ENCODE measurements around the gene CDK19.

Gene CDK19

DNA sequence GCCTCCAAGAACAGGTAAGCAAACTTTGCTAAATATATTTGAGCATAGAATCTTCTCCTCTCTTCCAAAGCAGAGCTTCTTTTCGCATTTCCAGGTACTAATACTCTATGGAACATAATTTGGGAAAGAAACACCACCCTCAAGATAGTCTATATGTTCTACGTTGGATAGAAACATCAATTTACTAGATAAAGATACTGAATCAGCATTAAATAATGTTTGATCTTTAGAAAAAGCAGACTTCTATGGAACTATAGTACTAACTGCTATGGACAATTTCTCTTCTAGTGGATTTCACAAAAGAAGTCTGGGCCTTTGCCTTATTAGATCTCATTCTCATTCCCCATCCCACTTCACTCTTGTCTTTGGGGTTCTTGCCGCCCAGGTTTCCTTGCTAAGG is 103.0 kb downstream of the CDK19 start:
- no peak overlapping the region for H3K4me3 ChIP-seq (ENCODE audit: low read depth, low read length)
- no peak for DNase-seq (ENCODE audit: low read depth)
- TF ChIP-seq MYC (IDR thresholded peaks at IDR 0.05; ENCODE audit: low read depth, low read length) (no peak), POLR2A (IDR thresholded peaks at IDR 0.05; ENCODE audit: extremely low read depth, insufficient read length) (no peak)
- TF ChIP-seq, protein P1, sequence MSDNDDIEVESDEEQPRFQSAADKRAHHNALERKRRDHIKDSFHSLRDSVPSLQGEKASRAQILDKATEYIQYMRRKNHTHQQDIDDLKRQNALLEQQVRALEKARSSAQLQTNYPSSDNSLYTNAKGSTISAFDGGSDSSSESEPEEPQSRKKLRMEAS (IDR thresholded peaks at IDR 0.05; ENCODE audit: low read depth, low read length), result no peak
- TF ChIP-seq, protein P2, sequence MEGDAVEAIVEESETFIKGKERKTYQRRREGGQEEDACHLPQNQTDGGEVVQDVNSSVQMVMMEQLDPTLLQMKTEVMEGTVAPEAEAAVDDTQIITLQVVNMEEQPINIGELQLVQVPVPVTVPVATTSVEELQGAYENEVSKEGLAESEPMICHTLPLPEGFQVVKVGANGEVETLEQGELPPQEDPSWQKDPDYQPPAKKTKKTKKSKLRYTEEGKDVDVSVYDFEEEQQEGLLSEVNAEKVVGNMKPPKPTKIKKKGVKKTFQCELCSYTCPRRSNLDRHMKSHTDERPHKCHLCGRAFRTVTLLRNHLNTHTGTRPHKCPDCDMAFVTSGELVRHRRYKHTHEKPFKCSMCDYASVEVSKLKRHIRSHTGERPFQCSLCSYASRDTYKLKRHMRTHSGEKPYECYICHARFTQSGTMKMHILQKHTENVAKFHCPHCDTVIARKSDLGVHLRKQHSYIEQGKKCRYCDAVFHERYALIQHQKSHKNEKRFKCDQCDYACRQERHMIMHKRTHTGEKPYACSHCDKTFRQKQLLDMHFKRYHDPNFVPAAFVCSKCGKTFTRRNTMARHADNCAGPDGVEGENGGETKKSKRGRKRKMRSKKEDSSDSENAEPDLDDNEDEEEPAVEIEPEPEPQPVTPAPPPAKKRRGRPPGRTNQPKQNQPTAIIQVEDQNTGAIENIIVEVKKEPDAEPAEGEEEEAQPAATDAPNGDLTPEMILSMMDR (IDR thresholded peaks at IDR 0.05; ENCODE audit: low read depth, low read length), result no peak

DNA sequence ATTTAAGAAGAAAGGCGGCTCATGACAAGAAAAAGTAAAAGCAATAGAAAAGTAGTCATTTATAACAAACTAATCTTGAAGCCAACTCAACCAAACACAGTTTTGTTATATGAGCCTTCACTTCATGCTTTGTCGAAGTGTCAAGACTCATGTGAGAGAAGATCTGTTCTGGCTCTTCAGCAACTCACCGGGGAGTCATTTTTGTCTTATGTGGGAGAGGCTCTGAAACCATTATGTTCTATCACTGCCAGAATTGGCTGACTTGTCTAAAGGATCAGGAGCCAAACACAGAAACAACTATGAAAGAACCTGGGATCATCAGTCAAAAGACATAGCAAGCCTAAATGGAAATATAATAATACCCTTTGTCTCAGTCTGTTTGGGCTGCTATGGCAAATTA is 105.2 kb downstream of the CDK19 start:
- TF ChIP-seq, protein P1 (IDR thresholded peaks at IDR 0.05; ENCODE audit: low read depth, low read length), result no peak
- TF ChIP-seq, protein P2 (IDR thresholded peaks at IDR 0.05; ENCODE audit: low read depth, low read length), result no peak
- TF ChIP-seq POLR2A (IDR thresholded peaks at IDR 0.05; ENCODE audit: extremely low read depth, insufficient read length) (no peak), MYC (IDR thresholded peaks at IDR 0.05; ENCODE audit: low read depth, low read length) (no peak)
- no peak overlapping the region for H3K4me3 ChIP-seq (ENCODE audit: low read depth, low read length)
- DNase-seq (ENCODE audit: low read depth), result no peak

GRCh38 chr6:110708295-110708950 is 106.8 kb downstream of the CDK19 start:
- TF ChIP-seq, protein P1 (IDR thresholded peaks at IDR 0.05; ENCODE audit: low read depth, low read length), result no peak
- no peak for TF ChIP-seq POLR2A (IDR thresholded peaks at IDR 0.05; ENCODE audit: extremely low read depth, insufficient read length)
- TF ChIP-seq, protein P2 (IDR thresholded peaks at IDR 0.05; ENCODE audit: low read depth, low read length), result no peak
- TF ChIP-seq MYC (IDR thresholded peaks at IDR 0.05; ENCODE audit: low read depth, low read length), result no peak
- DNase-seq (ENCODE audit: low read depth), result peak; percentile 17

DNA sequence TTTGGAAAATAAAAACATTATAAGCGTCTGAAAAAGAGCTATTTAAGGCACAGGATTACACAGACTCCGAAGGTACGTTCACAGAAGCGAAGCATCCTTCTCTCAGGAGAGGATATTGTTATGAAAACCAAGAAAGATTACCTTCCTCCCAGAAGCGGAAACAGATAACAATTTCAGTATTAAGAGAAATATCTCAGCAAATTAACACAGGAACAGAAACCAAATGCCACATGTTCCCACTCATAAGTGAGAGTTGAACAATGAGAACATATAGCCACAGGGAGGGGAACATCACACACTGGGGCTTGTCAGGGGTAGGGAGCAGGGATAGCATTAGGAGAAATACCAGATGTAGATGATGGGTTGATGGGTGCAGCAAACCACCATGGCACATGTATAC is 109.7 kb downstream of the CDK19 start:
- no peak for TF ChIP-seq MYC (IDR thresholded peaks at IDR 0.05; ENCODE audit: low read depth, low read length)
- TF ChIP-seq POLR2A (IDR thresholded peaks at IDR 0.05; ENCODE audit: extremely low read depth, insufficient read length), result no peak
- TF ChIP-seq, protein P1 (IDR thresholded peaks at IDR 0.05; ENCODE audit: low read depth, low read length), result no peak
- no peak overlapping the region for H3K4me3 ChIP-seq (ENCODE audit: low read depth, low read length)
- DNase-seq (ENCODE audit: low read depth), result no peak

More at GRCh38 chr6:110708295-110708950, 106.8 kb downstream of the CDK19 start:
- no peak overlapping the region for H3K4me3 ChIP-seq (ENCODE audit: low read depth, low read length)

- DNase-seq (ENCODE audit: low read depth), result peak; percentile 61
- no peak overlapping the region for H3K4me3 ChIP-seq (ENCODE audit: low read depth, low read length)
- TF ChIP-seq MYC (IDR thresholded peaks at IDR 0.05; ENCODE audit: low read depth, low read length), result no peak
- TF ChIP-seq POLR2A (IDR thresholded peaks at IDR 0.05; ENCODE audit: extremely low read depth, insufficient read length), result no peak
- TF ChIP-seq, protein P2 (IDR thresholded peaks at IDR 0.05; ENCODE audit: low read depth, low read length), result no peak
- TF ChIP-seq, protein P1 (IDR thresholded peaks at IDR 0.05; ENCODE audit: low read depth, low read length), result no peak
Measured at GRCh38 chr6:110703906-110704594, 111.2 kb downstream of the CDK19 start.

Measured in NB4 (cell line).